ENCODE results near the gene TRIM49C.
"Not testable (repeated sequence)": the region's sequence is repeated elsewhere in the genome, so short reads cannot be mapped to it uniquely, and the experiment has no call there.

TRIM49C gene

GRCh38 chr11:90030806-90031205 lies at the start of gene TRIM49C:
TSS of gene TRIM49C (plus strand) at chr11:90031106. CDS start at chr11:90035212, 4,106 bp downstream.
- not testable (repeated sequence) for H3K9me3 ChIP-seq (ENCODE audit: insufficient read depth, low read length, severe bottlenecking); DNase-seq; H3K27me3 ChIP-seq (ENCODE audit: insufficient read depth, low read length, poor library complexity); H3K79me2 ChIP-seq (ENCODE audit: insufficient read depth, low read length); H3K27ac ChIP-seq (ENCODE audit: low read length); H3K4me3 ChIP-seq (ENCODE audit: low read depth in 1 of 2, low read length in 2 of 2); ATAC-seq (ENCODE audit: insufficient read depth, low read depth); H4K20me1 ChIP-seq (ENCODE audit: insufficient read depth, low read length); H3K9ac ChIP-seq (ENCODE audit: low read depth, low read length); H3K36me3 ChIP-seq (ENCODE audit: insufficient read depth, low read length); H3K4me2 ChIP-seq (ENCODE audit: insufficient read depth, low read length); H2AFZ ChIP-seq (ENCODE audit: low read depth, low read length); H3K4me1 ChIP-seq (ENCODE audit: insufficient read depth, low read length)

GRCh38 chr11:90024184-90024583 lies 6.7 kb upstream of the TRIM49C start:
- not testable (repeated sequence) for H3K4me1 ChIP-seq (ENCODE audit: insufficient read depth, low read length); H3K27ac ChIP-seq (ENCODE audit: low read length); H3K79me2 ChIP-seq (ENCODE audit: insufficient read depth, low read length); H2AFZ ChIP-seq (ENCODE audit: low read depth, low read length); H3K4me2 ChIP-seq (ENCODE audit: insufficient read depth, low read length); H3K9me3 ChIP-seq (ENCODE audit: insufficient read depth, low read length, severe bottlenecking); H4K20me1 ChIP-seq (ENCODE audit: insufficient read depth, low read length); H3K27me3 ChIP-seq (ENCODE audit: insufficient read depth, low read length, poor library complexity); H3K9ac ChIP-seq (ENCODE audit: low read depth, low read length); H3K4me3 ChIP-seq (ENCODE audit: low read depth in 1 of 2, low read length in 2 of 2); ATAC-seq (ENCODE audit: insufficient read depth, low read depth); DNase-seq; H3K36me3 ChIP-seq (ENCODE audit: insufficient read depth, low read length)

- H3K4me3 ChIP-seq (ENCODE audit: low read depth in 1 of 2, low read length in 2 of 2); H3K27me3 ChIP-seq (ENCODE audit: insufficient read depth, low read length, poor library complexity); H3K4me2 ChIP-seq (ENCODE audit: insufficient read depth, low read length); H2AFZ ChIP-seq (ENCODE audit: low read depth, low read length); H3K4me1 ChIP-seq (ENCODE audit: insufficient read depth, low read length); H3K9me3 ChIP-seq (ENCODE audit: insufficient read depth, low read length, severe bottlenecking); H3K9ac ChIP-seq (ENCODE audit: low read depth, low read length); H3K36me3 ChIP-seq (ENCODE audit: insufficient read depth, low read length); ATAC-seq (ENCODE audit: insufficient read depth, low read depth); H4K20me1 ChIP-seq (ENCODE audit: insufficient read depth, low read length); H3K27ac ChIP-seq (ENCODE audit: low read length); H3K79me2 ChIP-seq (ENCODE audit: insufficient read depth, low read length): not testable (repeated sequence)
- peak; percentile 4 for DNase-seq
Observed at GRCh38 chr11:90051591-90052209, 20.8 kb downstream of the TRIM49C start.

GRCh38 chr11:90052311-90052710 lies 21.4 kb downstream of the TRIM49C start:
- not testable (repeated sequence) for H3K4me3 ChIP-seq (ENCODE audit: low read depth in 1 of 2, low read length in 2 of 2); ATAC-seq (ENCODE audit: insufficient read depth, low read depth); H3K27me3 ChIP-seq (ENCODE audit: insufficient read depth, low read length, poor library complexity); H3K79me2 ChIP-seq (ENCODE audit: insufficient read depth, low read length); H2AFZ ChIP-seq (ENCODE audit: low read depth, low read length); H3K9me3 ChIP-seq (ENCODE audit: insufficient read depth, low read length, severe bottlenecking); DNase-seq; H3K36me3 ChIP-seq (ENCODE audit: insufficient read depth, low read length); H3K4me2 ChIP-seq (ENCODE audit: insufficient read depth, low read length); H3K4me1 ChIP-seq (ENCODE audit: insufficient read depth, low read length); H3K9ac ChIP-seq (ENCODE audit: low read depth, low read length); H3K27ac ChIP-seq (ENCODE audit: low read length); H4K20me1 ChIP-seq (ENCODE audit: insufficient read depth, low read length)

GRCh38 chr11:90053545-90053944 lies 22.6 kb downstream of the TRIM49C start:
- H3K9me3 ChIP-seq (ENCODE audit: insufficient read depth, low read length, severe bottlenecking); H3K27me3 ChIP-seq (ENCODE audit: insufficient read depth, low read length, poor library complexity); H3K4me3 ChIP-seq (ENCODE audit: low read depth in 1 of 2, low read length in 2 of 2); DNase-seq; H4K20me1 ChIP-seq (ENCODE audit: insufficient read depth, low read length); H3K4me2 ChIP-seq (ENCODE audit: insufficient read depth, low read length); H3K4me1 ChIP-seq (ENCODE audit: insufficient read depth, low read length); ATAC-seq (ENCODE audit: insufficient read depth, low read depth); H3K27ac ChIP-seq (ENCODE audit: low read length); H3K36me3 ChIP-seq (ENCODE audit: insufficient read depth, low read length); H3K9ac ChIP-seq (ENCODE audit: low read depth, low read length); H3K79me2 ChIP-seq (ENCODE audit: insufficient read depth, low read length); H2AFZ ChIP-seq (ENCODE audit: low read depth, low read length): not testable (repeated sequence)

GRCh38 chr11:90085650-90086049 lies 54.7 kb downstream of the TRIM49C start, which contains the start of gene UBTFL1:
TSS of gene UBTFL1 (plus strand) at chr11:90085950. CDS start at chr11:90085950, 0 bp downstream.
- H3K4me3 ChIP-seq (ENCODE audit: low read depth in 1 of 2, low read length in 2 of 2); ATAC-seq (ENCODE audit: insufficient read depth, low read depth); H3K4me2 ChIP-seq (ENCODE audit: insufficient read depth, low read length); H3K4me1 ChIP-seq (ENCODE audit: insufficient read depth, low read length); H3K9me3 ChIP-seq (ENCODE audit: insufficient read depth, low read length, severe bottlenecking); H4K20me1 ChIP-seq (ENCODE audit: insufficient read depth, low read length); H3K9ac ChIP-seq (ENCODE audit: low read depth, low read length); H3K79me2 ChIP-seq (ENCODE audit: insufficient read depth, low read length); H3K36me3 ChIP-seq (ENCODE audit: insufficient read depth, low read length); DNase-seq; H3K27me3 ChIP-seq (ENCODE audit: insufficient read depth, low read length, poor library complexity); H3K27ac ChIP-seq (ENCODE audit: low read length); H2AFZ ChIP-seq (ENCODE audit: low read depth, low read length): not testable (repeated sequence)

GRCh38 chr11:90088731-90089130 lies 57.8 kb downstream of the TRIM49C start:
- not testable (repeated sequence) for H4K20me1 ChIP-seq (ENCODE audit: insufficient read depth, low read length); ATAC-seq (ENCODE audit: insufficient read depth, low read depth); H3K4me3 ChIP-seq (ENCODE audit: low read depth in 1 of 2, low read length in 2 of 2); H3K4me1 ChIP-seq (ENCODE audit: insufficient read depth, low read length); H3K36me3 ChIP-seq (ENCODE audit: insufficient read depth, low read length); H3K27ac ChIP-seq (ENCODE audit: low read length); H3K9ac ChIP-seq (ENCODE audit: low read depth, low read length); H3K79me2 ChIP-seq (ENCODE audit: insufficient read depth, low read length); DNase-seq; H2AFZ ChIP-seq (ENCODE audit: low read depth, low read length); H3K27me3 ChIP-seq (ENCODE audit: insufficient read depth, low read length, poor library complexity); H3K9me3 ChIP-seq (ENCODE audit: insufficient read depth, low read length, severe bottlenecking); H3K4me2 ChIP-seq (ENCODE audit: insufficient read depth, low read length)
